Neural cell (in vitro differentiated cells): ENCODE data around the gene SLC5A4. TPM values are rescaled to one million over a fixed set of nuclear protein-coding genes. Genes with fewer than 3 reads are reported as not detected.

Experiments
- H2AFZ ChIP-seq: fragments of 200-600, 300-800 bp; sonication (generic), shearing (Covaris generic); 2 replicates; pipeline ENCODE4 v1.6.0; 2014; ENCODE audit warnings: low read depth, mild to moderate bottlenecking, antibody characterized with exemption, low read length, moderate library complexity
- H3F3A ChIP-seq: fragments of 200-600 bp; shearing (Covaris generic); 2 replicates; pipeline ENCODE4 v1.6.1; 2016; ENCODE audit warnings: mild to moderate bottlenecking, moderate library complexity, mixed read lengths, antibody characterized with exemption, low read length; ENCODE audit not compliant: insufficient read depth, poor library complexity, severe bottlenecking
- H3K27ac ChIP-seq: fragments of 200-600, 300-800 bp; sonication (generic), shearing (Covaris generic); 2 replicates; pipeline ENCODE4 v1.5.1; 2014; ENCODE audit warnings: mild to moderate bottlenecking, low read length, moderate library complexity
- H3K27me3 ChIP-seq: fragments of 300-800, 200-600 bp; sonication (generic), shearing (Covaris generic); 2 replicates; pipeline ENCODE4 v1.6.0; 2014; ENCODE audit warnings: mild to moderate bottlenecking, low read depth, low read length, moderate library complexity; ENCODE audit not compliant: insufficient read depth
- H3K36me3 ChIP-seq: fragments of 300-800, 200-600 bp; sonication (generic), shearing (Covaris generic); 2 replicates; pipeline ENCODE4 v1.5.1; 2014; ENCODE audit warnings: mild to moderate bottlenecking, antibody characterized with exemption, low read length, moderate library complexity; ENCODE audit not compliant: insufficient read depth
- H3K4me2 ChIP-seq: fragments of 300-800, 200-600 bp; sonication (generic), shearing (Covaris generic); 2 replicates; pipeline ENCODE4 v1.6.0; 2014; ENCODE audit warnings: mild to moderate bottlenecking, low read length
- H3K4me3 ChIP-seq: fragments of 300-800, 200-600 bp; sonication (generic), shearing (Covaris generic); 2 replicates; pipeline ENCODE4 v1.5.1; 2014; ENCODE audit warnings: mild to moderate bottlenecking, low read length, moderate library complexity
- H3K79me2 ChIP-seq: fragments of 200-600 bp; shearing (Covaris generic); replicated peaks from 2 replicates; pipeline ENCODE4 v1.6.0; 2014; ENCODE audit warnings: mild to moderate bottlenecking, low read length, moderate library complexity; ENCODE audit not compliant: insufficient read depth
- H3K9ac ChIP-seq: fragments of 300-800, 200-600 bp; sonication (generic), shearing (Covaris generic); 2 replicates; pipeline ENCODE4 v1.6.1; 2016; ENCODE audit warnings: mild to moderate bottlenecking, low read length, mixed read lengths
- H3K9me2 ChIP-seq: fragments of 200-600 bp; shearing (Covaris generic); 2 replicates; pipeline ENCODE4 v1.6.1; 2016; ENCODE audit warnings: mild to moderate bottlenecking, low read length, mixed read lengths; ENCODE audit not compliant: insufficient read depth
- H3K9me3 ChIP-seq: fragments of 200-600, 300-800 bp; sonication (generic), shearing (Covaris generic); 2 replicates; pipeline ENCODE4 v1.6.1; 2016; ENCODE audit warnings: mild to moderate bottlenecking, mixed run types, low read length, moderate library complexity, mixed read lengths
- H4K20me1 ChIP-seq: fragments of 200-600 bp; shearing (Covaris generic); 2 replicates; pipeline ENCODE4 v1.6.1; 2016; ENCODE audit warnings: mild to moderate bottlenecking, mixed run types; ENCODE audit not compliant: insufficient read depth
- EP300 ChIP-seq: fragments of 450-650 bp; conservative IDR thresholded peaks from 2 replicates; pipeline ENCODE4 v1.6.1; 2014; ENCODE audit warnings: antibody characterized with exemption, mild to moderate bottlenecking, moderate library complexity; ENCODE audit not compliant: poor library complexity, severe bottlenecking
- EZH2 ChIP-seq: fragments of 200-600, 300-800 bp; shearing (Covaris generic), sonication (generic); IDR thresholded peaks from 2 replicates; pipeline ENCODE4 v1.6.1; 2014; ENCODE audit warnings: antibody characterized with exemption, low read length, borderline replicate concordance, mild to moderate bottlenecking; ENCODE audit not compliant: insufficient read depth, poor library complexity, severe bottlenecking
- MXI1 ChIP-seq: fragments of 450-650 bp; conservative IDR thresholded peaks from 2 replicates; pipeline ENCODE4 v1.6.1; 2014; ENCODE audit warnings: antibody characterized with exemption, mild to moderate bottlenecking; ENCODE audit not compliant: poor library complexity, severe bottlenecking
- POLR2AphosphoS5 ChIP-seq: IDR thresholded peaks from 2 replicates; pipeline ENCODE4 v1.6.1; 2012
- RAD21 ChIP-seq: fragments of 450-650 bp; conservative IDR thresholded peaks from 2 replicates; pipeline ENCODE4 v1.6.1; 2014; ENCODE audit warnings: antibody characterized with exemption, mild to moderate bottlenecking, moderate library complexity
- SMC3 ChIP-seq: fragments of 450-650 bp; conservative IDR thresholded peaks from 2 replicates; pipeline ENCODE4 v1.6.1; 2014; ENCODE audit warnings: antibody characterized with exemption, mild to moderate bottlenecking, moderate library complexity; ENCODE audit not compliant: poor library complexity
- TAF1 ChIP-seq: IDR thresholded peaks from 2 replicates; pipeline ENCODE4 v1.6.1; 2012; ENCODE audit warnings: low read depth
- polyA plus RNA-seq: library from polyadenylated mRNA; depleted of rRNA; stranded (reverse); fragments of >200 nt; gene quantifications from 2 replicates; pipeline ENCODE4 v1.2.3, GENCODE V29; 2014
- TF ChIP-seq, protein P1 (sequence below): fragments of 450-650 bp; IDR thresholded peaks from 2 replicates; pipeline ENCODE4 v1.5.1; 2014; ENCODE audit warnings: antibody characterized with exemption, mild to moderate bottlenecking, moderate library complexity; ENCODE audit not compliant: poor library complexity, severe bottlenecking
- TF ChIP-seq, protein P2 (sequence below): IDR thresholded peaks from 2 replicates; pipeline ENCODE4 v1.6.1; 2012; ENCODE audit warnings: borderline replicate concordance

The SLC5A4 gene
- polyA plus RNA-seq, 1 donor from 2014 or later: not detected

DNA sequence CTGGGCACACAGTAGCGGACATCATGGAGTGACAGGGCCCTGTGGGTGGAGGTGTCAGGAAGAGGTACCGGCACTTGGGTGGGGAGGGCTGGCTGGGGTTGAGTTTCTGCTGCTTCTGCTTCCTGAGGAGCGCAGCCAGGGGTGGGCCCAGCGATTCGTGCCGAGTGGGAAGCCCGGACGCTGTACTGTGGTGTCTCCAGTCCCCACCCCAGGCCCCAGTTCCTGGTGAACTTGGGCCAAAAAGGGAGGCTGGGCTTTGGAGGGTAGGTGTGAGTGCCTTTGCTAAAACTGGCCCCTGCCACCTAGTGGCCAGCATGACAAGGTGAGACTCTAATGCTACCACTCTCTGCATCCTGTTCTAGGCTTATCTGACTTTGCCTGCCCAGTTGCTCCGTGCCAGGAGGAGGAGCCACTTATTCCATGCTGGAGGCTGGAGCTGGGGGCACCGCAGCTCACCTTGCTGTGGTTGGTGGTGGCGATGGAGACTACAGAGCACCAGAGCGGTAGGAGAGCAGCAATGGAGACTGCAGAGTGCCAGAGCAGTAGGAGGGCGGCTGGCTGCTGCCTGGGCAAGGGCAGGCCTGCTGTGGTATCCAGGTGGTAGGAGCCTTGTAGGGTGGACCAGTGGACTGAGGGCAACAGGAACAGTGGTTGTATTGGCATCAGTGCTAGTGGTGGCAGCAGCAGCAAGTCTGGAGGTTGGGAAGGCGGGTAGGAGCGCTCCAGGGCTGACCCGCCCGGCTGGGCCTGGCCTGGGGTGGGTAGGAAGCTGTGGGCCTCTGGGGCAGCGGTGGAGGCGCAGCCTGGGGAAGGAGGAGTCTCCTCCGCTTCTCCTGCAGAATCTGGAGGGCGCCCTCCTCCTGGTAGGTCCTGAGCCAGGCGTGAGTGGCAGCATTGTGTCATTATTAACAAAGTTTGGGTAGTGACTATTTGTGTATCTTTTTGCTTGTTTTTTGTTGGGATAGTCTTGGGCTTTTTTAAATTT lies 48.1 kb downstream of the SLC5A4 start:
- H3K9me2 ChIP-seq: no peaks in the 10 kb centered on the region
- no peaks in the 10 kb centered on the region for H4K20me1 ChIP-seq
- no peak overlapping the region for H3K27ac ChIP-seq
- H3K4me3 ChIP-seq: peak overlapping the region; percentile 81
- H3K36me3 ChIP-seq: no peaks in the 10 kb centered on the region
- no peak overlapping the region for H2AFZ ChIP-seq
- H3K27me3 ChIP-seq: peaks cover 18% of the 10 kb centered on the region
- H3F3A ChIP-seq: peaks cover 6% of the 10 kb centered on the region
- H3K9ac ChIP-seq: no peak overlapping the region
- H3K4me2 ChIP-seq: no peak overlapping the region
- no peaks in the 10 kb centered on the region for H3K9me3 ChIP-seq
- no peaks in the 10 kb centered on the region for H3K79me2 ChIP-seq
- TF ChIP-seq SMC3: no peak
- TF ChIP-seq, protein P1, sequence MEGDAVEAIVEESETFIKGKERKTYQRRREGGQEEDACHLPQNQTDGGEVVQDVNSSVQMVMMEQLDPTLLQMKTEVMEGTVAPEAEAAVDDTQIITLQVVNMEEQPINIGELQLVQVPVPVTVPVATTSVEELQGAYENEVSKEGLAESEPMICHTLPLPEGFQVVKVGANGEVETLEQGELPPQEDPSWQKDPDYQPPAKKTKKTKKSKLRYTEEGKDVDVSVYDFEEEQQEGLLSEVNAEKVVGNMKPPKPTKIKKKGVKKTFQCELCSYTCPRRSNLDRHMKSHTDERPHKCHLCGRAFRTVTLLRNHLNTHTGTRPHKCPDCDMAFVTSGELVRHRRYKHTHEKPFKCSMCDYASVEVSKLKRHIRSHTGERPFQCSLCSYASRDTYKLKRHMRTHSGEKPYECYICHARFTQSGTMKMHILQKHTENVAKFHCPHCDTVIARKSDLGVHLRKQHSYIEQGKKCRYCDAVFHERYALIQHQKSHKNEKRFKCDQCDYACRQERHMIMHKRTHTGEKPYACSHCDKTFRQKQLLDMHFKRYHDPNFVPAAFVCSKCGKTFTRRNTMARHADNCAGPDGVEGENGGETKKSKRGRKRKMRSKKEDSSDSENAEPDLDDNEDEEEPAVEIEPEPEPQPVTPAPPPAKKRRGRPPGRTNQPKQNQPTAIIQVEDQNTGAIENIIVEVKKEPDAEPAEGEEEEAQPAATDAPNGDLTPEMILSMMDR: peak; percentile 50

DNA sequence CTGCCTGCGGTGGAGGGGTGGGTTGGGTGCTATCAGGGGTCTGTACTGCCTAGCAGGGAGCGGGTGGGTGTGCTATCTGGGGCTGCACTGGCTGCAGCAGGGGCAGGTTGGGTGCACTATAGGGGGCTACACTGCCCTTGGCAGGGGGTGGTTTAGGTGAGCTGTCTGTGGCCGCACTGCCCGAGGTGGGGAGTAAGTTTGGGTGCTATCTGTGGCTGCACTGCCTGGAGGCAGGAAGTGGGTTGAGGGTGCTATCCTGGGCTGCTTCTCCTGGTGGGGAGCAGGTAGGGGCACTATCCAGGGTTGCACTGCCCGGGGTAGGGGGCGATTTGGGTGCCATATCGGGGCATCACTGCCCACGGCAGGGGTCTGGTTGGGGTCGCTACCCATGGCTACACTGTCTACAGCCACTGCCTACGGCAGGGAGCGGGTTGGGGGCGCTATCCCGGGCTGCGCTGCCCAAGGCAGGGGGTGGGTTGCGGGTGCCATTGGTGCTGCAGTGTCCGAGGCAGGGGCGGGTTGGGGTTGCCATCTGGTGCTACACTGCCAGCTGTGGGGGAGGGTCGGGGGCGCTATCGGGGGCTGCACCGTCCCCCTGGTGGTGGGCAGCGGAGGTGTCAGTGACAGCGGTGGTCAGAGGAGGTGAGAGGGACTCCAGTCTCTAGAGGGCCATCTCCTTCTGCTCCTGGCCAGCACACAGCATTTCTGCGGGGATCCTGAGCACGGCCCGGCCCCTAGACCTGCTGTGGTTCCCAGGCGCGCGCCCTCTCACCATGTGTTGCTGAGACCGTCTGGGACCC lies 49.0 kb downstream of the SLC5A4 start:
- H3K27ac ChIP-seq: no peak overlapping the region
- H3K9me3 ChIP-seq: no peaks in the 10 kb centered on the region
- H3K4me2 ChIP-seq: peak overlapping the region; percentile 75
- no peaks in the 10 kb centered on the region for H3K9me2 ChIP-seq
- H3F3A ChIP-seq: peaks cover 6% of the 10 kb centered on the region
- H3K4me3 ChIP-seq: peak overlapping the region; percentile 81
- peak overlapping the region; percentile 84 for H3K9ac ChIP-seq
- peaks cover 27% of the 10 kb centered on the region for H3K27me3 ChIP-seq
- no peaks in the 10 kb centered on the region for H3K79me2 ChIP-seq
- H2AFZ ChIP-seq: no peak overlapping the region
- no peaks in the 10 kb centered on the region for H4K20me1 ChIP-seq
- no peaks in the 10 kb centered on the region for H3K36me3 ChIP-seq
- TF ChIP-seq MXI1 (no peak), POLR2AphosphoS5 (no peak), TAF1 (no peak), EP300 (no peak), EZH2 (no peak)

DNA sequence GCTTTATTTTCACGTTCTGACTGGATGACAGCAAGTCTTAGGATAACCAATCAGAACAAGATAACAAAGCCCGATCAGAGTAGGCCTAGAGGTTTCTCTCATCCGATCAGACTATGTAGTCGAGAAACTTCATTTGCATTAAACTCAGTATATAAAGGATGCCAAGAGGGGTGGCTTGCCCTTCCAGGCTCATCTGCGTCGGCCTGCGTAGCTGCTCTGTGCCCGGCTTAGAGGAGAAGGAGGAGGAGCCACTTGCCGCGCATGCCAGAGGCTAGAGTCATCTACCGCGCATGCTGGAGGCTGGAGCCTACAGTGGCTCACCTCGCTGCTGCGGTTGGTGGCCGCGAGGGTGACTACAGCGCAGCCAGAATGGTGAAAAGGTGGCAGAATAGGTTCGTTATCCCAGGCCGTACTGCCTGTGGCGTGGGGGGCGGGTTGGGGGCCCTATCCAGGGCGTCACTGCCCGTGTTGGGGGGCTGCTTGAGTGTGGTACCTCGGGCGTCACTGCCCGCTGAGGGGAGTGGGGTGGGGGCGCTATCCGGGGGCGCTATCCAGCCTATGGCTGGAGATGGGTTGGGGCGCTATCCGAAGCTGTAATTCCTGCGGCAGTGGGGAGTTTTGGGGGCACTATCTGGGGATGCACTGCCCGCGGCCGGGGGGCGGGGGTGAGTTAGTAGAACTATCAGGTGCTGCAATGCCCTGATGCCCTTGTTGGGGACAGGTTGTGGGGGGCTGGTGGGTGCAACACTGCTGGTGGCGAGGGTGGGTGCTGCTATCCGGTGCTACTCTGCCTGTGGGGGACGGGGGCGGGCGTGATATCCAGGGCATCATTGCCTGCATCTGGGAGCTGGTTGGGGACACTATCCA lies 50.1 kb downstream of the SLC5A4 start, which contains the start of gene RFPL2:
Gene RFPL2, minus strand, starts transcription at position 218 of the 867 bp plus-strand sequence. CDS start 2,622 bp downstream, outside the sequence.
- H3K9me3 ChIP-seq: no peaks in the 10 kb centered on the region
- no peaks in the 10 kb centered on the region for H3K9me2 ChIP-seq
- H4K20me1 ChIP-seq: no peaks in the 10 kb centered on the region
- peak within 1 kb of the TSS; percentile 81 for H3K4me3 ChIP-seq
- peak within 1 kb of the TSS; percentile 75 for H3K4me2 ChIP-seq
- no peaks in the 10 kb centered on the region for H3K36me3 ChIP-seq
- no peak for TF ChIP-seq EZH2
- TF ChIP-seq RAD21: no peak
- no peak for TF ChIP-seq EP300
- peak; percentile 12 for TF ChIP-seq SMC3
- TF ChIP-seq, protein P2, sequence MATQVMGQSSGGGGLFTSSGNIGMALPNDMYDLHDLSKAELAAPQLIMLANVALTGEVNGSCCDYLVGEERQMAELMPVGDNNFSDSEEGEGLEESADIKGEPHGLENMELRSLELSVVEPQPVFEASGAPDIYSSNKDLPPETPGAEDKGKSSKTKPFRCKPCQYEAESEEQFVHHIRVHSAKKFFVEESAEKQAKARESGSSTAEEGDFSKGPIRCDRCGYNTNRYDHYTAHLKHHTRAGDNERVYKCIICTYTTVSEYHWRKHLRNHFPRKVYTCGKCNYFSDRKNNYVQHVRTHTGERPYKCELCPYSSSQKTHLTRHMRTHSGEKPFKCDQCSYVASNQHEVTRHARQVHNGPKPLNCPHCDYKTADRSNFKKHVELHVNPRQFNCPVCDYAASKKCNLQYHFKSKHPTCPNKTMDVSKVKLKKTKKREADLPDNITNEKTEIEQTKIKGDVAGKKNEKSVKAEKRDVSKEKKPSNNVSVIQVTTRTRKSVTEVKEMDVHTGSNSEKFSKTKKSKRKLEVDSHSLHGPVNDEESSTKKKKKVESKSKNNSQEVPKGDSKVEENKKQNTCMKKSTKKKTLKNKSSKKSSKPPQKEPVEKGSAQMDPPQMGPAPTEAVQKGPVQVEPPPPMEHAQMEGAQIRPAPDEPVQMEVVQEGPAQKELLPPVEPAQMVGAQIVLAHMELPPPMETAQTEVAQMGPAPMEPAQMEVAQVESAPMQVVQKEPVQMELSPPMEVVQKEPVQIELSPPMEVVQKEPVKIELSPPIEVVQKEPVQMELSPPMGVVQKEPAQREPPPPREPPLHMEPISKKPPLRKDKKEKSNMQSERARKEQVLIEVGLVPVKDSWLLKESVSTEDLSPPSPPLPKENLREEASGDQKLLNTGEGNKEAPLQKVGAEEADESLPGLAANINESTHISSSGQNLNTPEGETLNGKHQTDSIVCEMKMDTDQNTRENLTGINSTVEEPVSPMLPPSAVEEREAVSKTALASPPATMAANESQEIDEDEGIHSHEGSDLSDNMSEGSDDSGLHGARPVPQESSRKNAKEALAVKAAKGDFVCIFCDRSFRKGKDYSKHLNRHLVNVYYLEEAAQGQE: peak; percentile 53
- TF ChIP-seq TAF1: peak; percentile 81
- TF ChIP-seq POLR2AphosphoS5: peak; percentile 82
- peak; percentile 36 for TF ChIP-seq MXI1
- TF ChIP-seq, protein P1: peak; percentile 64
- peaks cover 6% of the 10 kb centered on the region for H3F3A ChIP-seq
- peak within 1 kb of the TSS; percentile 63 for H2AFZ ChIP-seq
- peak within 1 kb of the TSS; percentile 84 for H3K9ac ChIP-seq
- no peaks in the 10 kb centered on the region for H3K79me2 ChIP-seq
- H3K27ac ChIP-seq: peak within 1 kb of the TSS; percentile 92
- H3K27me3 ChIP-seq: peaks cover 27% of the 10 kb centered on the region
